ENCODE measurements around the gene ATP5MC2.
"Not testable (repeated sequence)": the region's sequence is repeated elsewhere in the genome, so short reads cannot be mapped to it uniquely, and the experiment has no call there.

The ATP5MC2 gene

GRCh38 chr12:53688134-53688533, 12.3 kb upstream of the ATP5MC2 start:
- no peak for DNase-seq

DNA sequence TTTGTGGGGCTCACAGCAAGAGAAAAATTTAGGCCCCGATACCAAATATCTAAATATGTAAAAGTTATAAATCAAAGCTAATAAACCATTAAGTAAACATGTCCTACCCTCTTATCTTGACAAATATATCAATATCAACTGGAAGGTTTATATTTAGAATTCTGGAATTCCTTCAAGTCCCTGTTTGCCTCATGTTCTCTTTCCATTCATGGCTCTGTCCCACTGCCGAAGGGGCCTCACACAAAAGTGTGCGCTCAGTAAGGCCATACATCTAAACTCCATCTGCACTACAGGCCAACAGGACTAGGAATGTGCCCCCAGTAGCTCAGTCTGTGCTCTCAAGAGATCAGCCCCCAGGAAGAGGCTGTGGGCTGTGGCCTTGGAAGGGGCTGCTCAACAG, 10.6 kb upstream of the ATP5MC2 start:
- no peak for DNase-seq

- DNase-seq: no peak
Measured at GRCh38 chr12:53684654-53685220, 8.9 kb upstream of the ATP5MC2 start.

GRCh38 chr12:53683983-53684382, 8.1 kb upstream of the ATP5MC2 start:
- DNase-seq: no peak

- no peak for DNase-seq
Measured at GRCh38 chr12:53683494-53683893, 7.6 kb upstream of the ATP5MC2 start.

- DNase-seq: not testable (repeated sequence)
Measured at GRCh38 chr12:53680061-53680460, 4.2 kb upstream of the ATP5MC2 start.

DNA sequence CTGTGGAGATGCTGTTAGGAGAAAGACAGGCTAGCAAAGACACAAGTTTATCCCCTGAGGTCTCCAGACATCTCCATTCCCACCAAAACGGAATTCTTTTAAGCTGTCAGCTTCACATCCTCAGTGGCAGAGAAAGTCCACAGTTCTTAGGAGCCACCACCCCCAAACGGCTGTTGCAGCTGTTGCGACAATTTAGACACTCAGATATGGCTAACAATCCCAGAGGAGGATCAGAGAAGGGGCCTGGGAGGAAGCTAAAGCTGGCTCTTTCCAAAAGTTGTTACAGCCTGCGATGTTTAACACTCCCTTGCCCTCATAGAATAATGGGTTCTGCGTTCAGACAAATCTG, 1.9 kb upstream of the ATP5MC2 start:
- no peak for DNase-seq

DNA sequence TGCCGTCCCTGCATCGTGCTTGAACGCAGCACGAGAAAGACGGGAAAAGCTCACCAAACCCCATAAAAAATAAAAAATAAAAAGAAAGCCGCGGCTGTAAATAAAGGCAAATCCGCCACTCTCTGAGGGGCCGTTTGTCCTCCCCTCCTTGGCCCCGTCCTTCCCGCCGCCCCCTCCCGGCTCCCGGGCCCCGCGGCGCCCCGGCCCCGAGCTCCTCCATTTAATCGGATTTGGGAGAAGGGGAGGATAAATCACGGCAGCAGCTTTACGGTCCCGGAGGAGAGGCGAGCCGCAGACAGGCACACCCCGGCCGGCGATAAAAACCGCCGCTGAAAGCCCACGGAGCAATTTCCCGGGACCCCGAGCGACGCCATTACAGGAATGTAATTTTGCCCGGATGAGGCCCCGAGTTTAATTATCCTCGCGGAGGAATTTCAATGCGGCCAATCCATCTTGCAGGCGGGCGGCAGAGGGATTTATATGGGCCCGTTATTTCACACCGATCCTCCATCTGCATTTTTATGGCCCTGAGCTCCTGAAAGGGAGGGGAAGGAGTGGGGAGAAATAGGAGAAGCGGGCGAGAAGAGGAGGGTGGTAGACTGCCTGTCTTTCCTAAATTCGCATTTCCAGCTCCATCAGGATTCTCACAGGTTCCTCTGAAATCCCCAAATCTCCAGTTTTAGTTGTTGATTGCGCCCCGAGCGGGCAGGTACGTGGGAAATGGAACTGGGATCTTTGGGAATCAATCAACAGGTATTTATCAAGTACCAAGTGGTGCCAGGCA, 1.3 kb upstream of the ATP5MC2 start:
- DNase-seq: no peak

DNA sequence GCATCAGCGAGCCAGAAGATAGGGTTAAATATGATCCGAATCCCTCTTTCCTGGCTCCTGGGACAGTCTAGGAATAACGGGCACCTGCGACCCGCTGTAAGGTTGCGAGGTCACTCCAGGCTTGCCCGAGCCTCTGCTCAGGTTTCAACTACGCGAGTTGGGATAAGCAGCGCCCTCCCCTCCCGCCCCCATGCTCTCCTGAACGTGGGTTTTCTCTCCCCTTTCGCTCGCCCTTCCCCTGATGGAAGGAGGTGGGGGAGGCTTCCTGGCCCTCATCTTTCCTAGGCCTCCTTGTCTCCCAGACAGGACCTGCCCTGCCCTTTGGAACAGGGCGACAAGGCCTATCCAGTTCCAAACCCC, 753 bp upstream of the ATP5MC2 start:
- no peak for DNase-seq

DNA sequence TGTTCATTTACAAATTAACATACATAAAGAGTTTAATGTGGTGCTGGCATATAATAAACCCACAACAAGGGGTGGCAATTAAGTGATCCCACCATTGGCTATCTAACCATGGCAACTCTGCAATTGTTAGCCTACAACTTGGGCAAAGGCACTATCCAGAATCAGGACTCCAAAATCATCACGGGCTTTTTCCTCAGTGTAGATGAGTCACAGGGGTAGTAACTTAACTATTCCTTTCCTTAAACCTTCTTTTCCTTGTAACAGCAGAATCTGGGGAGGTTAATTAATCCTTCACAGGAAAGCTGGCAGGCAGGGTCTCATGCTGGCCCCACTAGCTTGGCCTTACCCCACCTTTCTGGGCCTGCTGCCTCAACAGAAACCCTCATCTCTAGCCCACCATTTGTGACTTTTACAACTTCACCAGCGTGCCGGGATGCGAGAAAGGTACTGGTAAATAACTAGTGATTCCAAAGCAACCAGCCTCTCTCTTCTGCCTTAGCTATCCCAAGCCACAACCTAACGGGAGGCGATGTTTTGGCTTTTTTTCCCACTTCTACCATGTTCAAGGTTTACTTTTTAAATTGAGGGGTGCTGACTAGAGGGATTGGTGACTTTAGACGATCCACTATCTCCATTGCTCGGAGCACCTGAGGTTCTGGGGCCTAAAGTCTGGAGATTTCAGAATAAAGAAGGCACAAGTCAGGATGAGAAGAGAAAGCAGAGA, 744 bp downstream of the ATP5MC2 start:
- DNase-seq: no peak

DNA sequence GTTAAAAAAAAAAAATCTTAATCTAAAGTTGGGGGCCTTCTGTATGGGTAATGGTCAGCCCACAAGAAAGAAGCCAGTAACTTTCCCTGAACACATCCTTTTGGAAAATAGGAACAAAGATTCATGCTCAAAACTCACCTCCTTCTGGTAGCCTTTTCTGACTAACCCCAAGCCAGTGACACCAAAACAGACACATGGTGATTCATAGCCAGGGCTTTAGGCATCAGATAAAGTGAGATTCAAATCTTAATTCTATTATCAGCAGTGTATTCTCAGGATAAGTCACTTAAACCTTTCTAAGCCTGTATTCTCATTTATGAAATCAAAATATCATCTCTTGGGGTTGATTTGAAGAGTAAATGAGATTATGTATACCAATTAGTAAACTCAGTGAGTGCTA, 4.9 kb downstream of the ATP5MC2 start:
- no peak for DNase-seq

- DNase-seq: no peak
Measured at GRCh38 chr12:53670308-53670707, 5.6 kb downstream of the ATP5MC2 start.

GRCh38 chr12:53667080-53667479, 8.8 kb downstream of the ATP5MC2 start:
- DNase-seq: no peak

DNA sequence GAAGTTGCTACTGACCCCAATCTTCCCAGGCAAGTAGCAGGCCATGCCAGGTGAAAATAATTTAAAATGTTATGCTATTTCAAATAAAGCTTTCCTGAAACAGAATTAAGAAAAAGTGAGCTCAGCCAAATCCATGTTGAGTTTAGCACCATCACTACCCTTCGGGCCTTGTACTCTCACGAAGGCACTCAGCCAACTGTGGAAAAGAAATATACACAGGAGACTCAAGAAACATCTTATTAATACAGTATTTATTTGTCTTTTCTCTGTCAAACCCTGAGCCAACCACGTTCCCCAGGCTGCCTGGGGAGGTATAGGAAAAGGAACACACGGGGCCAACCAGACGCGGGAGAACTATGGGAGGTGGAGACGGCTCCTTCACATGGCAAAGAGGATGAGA, 10.9 kb downstream of the ATP5MC2 start:
- no peak for DNase-seq

GRCh38 chr12:53664191-53664590, 11.7 kb downstream of the ATP5MC2 start:
- no peak for DNase-seq

GRCh38 chr12:53660041-53660440, 15.8 kb downstream of the ATP5MC2 start:
- no peak for DNase-seq

GRCh38 chr12:53659571-53659981, 16.3 kb downstream of the ATP5MC2 start:
- peak; percentile 32 for DNase-seq

DNA sequence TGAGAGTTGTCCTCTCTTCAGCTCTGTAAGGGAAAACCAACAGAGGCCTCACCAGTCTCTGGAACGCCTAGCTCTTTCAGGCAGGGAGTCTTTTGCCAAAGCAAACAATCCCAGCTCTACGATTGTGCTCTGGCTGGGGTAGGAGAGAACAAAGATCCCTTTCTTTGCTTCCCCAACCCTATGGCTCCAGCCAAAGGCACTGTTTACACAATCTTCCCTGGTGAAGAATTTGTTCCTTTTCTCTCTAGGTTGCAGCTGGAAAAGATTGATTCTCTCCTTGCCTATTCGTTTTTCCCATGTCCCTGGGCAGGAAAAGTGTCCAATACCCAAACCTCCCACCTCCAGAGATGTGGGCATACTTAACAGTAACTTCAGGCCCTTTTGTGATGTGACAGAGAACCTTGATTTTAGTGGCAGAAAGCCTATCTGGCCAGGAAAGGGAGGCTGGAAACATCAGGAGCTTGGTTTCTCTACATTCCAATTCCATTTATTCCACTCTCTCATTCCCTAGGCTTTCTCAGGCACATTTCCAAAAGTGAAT, 16.8 kb downstream of the ATP5MC2 start:
- peak; percentile 64 for DNase-seq

- DNase-seq: no peak
Measured at GRCh38 chr12:53657041-53657440, 18.8 kb downstream of the ATP5MC2 start.

DNA sequence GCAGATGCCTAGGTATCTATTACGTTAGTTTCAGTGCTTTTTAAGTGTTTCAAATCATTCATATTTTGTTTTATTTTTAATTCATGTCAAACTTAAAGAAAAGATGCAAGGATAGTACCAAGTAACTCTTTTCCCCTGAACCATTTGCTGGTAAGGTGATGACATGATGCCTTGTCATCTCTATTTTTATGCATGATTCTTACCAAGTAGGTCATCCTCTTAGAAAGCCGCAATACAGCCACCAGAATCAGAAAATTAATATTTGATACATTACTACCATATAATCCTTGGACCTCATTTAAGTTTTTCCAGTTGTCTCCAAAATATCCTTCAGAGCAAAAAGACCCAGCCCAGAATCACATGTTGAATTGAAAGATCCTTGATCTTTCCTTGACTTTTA, 22.3 kb downstream of the ATP5MC2 start:
- DNase-seq: no peak

DNA sequence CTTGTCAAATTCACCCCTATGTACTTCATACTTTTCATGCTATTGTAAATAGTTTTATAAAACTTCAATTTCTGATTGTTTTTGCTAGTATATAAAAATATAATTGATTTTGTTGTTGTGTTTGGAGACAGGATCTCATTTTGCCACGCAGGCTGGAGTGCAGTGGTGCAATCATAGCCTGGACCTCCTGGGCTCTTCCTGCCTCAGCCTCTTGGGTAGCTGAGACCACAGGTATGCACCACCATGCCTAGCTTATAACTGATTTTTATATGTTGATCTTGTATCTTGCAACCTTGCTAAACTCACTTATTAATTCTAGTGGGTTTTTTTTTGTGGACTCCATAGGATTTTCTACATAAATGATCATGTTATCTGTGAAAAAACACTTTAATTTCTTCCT, 23.5 kb downstream of the ATP5MC2 start:
- peak; percentile 13 for DNase-seq

DNA sequence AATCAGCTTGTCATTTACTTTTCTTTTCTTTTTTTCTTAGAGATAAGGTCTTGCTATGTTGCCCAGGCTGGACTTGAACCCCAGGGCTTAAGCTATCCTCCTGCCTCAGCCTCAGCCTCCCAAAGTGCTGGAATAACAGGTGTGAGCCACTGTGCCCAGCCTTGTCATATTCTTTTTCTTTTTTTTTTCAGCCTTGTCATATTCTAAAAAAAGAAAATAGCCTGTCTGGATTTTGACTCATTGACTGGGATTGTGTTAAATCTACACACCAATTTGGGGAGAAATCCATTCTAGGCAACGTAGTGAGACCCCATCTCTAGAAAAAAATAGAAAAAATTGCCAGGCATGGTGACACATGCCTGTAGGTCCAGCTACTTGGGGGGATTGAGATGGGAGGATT, 24.1 kb downstream of the ATP5MC2 start:
- DNase-seq: no peak

GRCh38 chr12:53646300-53646699, 29.6 kb downstream of the ATP5MC2 start:
- not testable (repeated sequence) for DNase-seq

GRCh38 chr12:53645165-53645564, 30.7 kb downstream of the ATP5MC2 start:
- no peak for DNase-seq

Measured in kidney glomerular epithelial cell (primary cell).